GM19193 (cell line): Measurements from ENCODE around the gene MAST3.

Experiments
- POLR2A ChIP-seq: IDR thresholded peaks from 4 replicates; pipeline ENCODE4 v1.6.1; 2011; ENCODE audit not compliant: insufficient read depth, insufficient read length; ENCODE audit errors: extremely low read depth

MAST3 gene

DNA sequence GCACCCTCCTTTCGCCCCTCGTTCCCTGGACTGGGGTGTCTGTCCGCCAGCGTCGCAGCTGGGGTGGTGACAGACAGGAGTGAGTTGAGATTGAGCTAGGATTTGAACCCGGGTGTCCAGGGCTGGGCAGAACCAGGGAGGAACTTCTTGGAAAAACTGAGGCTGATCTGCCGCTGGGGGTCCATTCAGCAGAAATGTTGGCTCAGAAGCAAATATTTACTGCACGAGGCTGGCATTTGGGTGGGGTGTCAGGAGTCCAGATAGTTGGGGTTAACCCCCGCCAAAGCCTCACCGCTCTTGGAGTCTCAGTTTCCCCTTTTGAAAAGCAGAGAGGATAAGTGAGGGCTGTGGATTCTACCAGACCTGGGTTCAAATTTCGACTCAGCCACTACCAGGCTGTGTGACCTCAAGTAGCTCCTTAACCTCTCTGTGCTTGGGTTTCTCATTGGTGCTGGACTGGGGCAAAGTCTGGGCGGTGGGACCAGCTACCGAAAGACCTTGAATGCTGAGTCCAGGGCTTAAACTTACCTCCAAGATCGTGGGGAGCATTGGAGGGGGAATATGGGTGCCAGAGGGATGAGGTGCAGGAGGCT, 20.9 kb downstream of the MAST3 start:
- no peak for TF ChIP-seq POLR2A

DNA sequence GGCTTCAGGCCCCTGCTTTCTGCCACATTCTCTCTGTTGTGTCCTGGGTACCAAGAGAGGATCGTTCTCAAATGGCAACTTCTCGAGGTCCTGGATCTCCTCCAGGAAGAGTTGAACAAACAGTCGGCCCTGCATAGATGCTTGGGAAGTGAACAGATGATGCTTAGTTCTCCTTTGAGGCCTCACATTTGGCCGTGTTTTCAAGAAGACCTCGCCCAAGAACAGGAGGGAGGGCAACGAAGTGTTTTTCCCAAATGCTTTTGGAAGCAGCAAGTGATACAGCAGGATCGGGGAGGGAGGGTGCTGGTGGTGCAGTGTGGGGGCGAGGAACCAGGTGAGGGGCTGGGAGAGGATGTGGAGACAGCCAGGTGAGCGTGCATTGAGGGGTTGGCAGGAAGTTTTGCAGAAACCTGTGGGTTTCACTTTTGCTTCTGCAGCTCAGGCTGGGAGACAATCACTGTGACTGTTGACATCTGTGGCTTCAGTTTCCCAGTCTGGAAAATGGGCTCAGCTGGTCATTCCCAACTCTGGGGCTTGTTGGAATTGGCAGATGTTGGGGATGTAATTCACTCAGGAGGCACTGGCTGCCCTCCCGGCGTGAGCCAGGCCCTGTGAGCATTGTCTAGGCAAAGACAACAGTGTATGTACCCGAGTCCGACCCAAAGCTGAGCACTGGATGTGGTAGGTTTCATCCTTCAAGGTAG, 21.6 kb downstream of the MAST3 start:
- TF ChIP-seq POLR2A, result no peak

- TF ChIP-seq POLR2A, result no peak
These were observed 22.1 kb downstream of the MAST3 start for GRCh38 chr19:18119717-18120105.

DNA sequence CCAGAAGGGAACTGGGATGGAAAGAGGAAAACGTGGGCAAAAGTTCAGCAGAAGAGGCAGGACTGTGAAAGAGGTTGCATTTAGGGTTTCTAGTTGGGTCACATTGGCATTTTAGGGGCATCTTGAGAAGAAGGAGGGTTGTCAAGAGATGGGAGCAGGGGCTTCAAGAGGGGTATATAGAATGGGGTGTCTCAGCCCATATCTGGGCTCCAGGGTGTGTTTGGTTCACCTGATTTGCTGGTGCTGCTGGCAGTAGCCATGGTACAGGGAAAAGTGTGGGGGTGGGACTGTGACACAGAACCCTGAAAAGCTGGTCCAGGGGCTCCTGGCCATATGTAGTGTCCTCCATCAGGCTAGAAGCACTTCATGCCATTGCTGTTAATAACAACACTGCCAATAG, 22.5 kb downstream of the MAST3 start:
- no peak for TF ChIP-seq POLR2A

DNA sequence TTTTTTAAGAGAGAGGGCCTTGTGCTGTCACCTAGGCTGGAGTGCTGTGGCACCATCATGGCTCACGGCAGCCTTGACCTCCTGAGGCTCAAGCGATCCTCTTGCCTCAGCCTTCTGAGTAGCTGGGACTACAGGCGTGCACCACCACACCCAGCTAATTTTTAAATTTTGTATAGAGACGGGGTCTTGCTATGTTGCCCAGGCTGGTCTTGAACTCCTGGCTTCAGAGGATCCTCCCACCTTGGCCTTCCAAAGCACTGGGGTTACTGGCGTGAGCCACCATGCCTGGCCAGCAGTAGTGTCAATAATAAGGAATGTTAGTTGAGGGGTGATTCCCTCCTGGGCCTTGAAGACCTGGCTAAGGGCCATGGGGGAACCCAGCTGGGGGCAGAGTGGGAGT, 23.6 kb downstream of the MAST3 start:
- no peak for TF ChIP-seq POLR2A

- TF ChIP-seq POLR2A, result no peak
These were observed 24.8 kb downstream of the MAST3 start for GRCh38 chr19:18122424-18122823.

DNA sequence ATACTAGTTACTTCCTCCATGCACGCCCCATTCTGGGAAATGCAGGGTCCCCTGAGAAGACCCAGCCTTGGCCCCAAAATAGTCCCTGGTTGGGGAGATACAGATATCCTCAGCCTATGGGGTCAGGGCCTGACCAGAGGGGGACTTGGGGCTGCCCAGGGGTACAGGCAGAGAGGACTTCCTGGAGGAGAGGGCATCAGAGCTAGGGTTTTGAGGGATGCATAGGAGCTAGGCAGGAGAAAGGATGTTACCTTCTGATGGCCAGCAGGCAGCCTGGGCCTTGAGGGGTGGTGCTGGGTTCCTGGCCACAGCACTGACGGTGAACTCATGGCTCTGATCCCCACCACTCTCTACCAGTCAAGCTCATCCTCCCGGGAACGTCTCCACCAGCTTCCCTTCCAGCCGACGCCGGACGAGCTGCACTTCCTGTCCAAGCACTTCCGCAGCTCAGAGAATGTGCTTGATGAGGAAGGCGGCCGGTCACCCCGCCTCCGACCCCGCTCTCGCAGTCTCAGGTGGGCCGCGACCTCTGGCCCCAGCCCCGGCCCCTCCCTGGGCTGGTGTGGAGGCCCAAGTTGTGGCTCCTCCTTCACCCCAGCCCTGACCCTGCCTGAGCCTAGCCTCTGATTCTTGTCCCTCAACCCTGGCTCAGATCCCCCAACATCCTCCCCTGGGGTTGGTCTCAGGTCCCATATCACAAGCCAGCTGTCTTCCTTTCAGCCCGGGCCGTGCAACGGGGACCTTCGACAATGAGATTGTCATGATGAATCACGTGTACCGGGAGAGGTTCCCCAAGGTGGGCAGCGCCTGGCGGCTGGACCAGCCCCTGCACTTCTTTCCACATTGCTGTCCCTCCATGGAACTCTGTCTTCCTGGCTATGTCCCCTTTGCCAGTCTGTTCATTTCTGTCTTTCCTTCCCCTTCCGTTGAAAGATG, 25.6 kb downstream of the MAST3 start:
- TF ChIP-seq POLR2A, result no peak

DNA sequence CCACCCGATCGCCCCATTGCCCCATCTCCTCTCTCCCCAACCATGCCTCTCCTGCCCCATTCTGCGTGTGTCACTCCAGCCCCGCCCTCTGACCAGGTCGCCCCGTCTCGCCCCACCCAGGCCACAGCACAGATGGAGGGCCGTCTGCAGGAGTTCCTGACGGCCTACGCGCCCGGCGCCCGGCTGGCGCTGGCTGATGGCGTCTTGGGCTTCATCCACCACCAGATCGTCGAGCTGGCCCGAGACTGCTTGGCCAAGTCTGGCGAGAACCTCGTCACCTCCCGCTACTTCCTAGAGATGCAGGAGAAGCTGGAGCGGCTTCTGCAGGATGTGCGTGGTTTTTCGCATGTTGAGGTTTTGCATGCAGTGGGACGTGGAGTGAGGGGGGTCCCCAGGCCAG, 26.2 kb downstream of the MAST3 start:
- no peak for TF ChIP-seq POLR2A

DNA sequence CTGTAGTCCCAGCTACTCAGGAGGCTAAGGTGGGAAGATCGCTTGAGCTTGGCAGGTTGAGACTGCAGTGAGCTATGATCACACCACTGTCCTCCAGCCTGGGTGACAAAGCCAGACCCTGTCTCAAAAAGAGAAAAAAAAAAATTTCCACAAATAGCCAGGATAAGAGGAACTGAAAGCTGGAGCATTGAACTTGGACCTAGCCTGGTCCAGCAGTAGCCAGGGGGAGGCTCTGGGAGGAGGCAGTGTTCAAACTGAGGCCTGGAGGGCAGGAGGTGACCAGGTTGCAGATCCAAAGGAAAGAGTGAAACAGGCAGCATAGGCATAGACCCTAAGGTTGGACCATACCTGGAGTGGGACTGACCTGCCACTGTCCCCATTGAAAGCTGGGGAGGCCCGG, 28.5 kb downstream of the MAST3 start:
- TF ChIP-seq POLR2A, result no peak

- no peak for TF ChIP-seq POLR2A
These were observed 30.5 kb downstream of the MAST3 start for GRCh38 chr19:18128044-18128443.

- no peak for TF ChIP-seq POLR2A
These were observed 31.2 kb downstream of the MAST3 start for GRCh38 chr19:18128805-18129204.

DNA sequence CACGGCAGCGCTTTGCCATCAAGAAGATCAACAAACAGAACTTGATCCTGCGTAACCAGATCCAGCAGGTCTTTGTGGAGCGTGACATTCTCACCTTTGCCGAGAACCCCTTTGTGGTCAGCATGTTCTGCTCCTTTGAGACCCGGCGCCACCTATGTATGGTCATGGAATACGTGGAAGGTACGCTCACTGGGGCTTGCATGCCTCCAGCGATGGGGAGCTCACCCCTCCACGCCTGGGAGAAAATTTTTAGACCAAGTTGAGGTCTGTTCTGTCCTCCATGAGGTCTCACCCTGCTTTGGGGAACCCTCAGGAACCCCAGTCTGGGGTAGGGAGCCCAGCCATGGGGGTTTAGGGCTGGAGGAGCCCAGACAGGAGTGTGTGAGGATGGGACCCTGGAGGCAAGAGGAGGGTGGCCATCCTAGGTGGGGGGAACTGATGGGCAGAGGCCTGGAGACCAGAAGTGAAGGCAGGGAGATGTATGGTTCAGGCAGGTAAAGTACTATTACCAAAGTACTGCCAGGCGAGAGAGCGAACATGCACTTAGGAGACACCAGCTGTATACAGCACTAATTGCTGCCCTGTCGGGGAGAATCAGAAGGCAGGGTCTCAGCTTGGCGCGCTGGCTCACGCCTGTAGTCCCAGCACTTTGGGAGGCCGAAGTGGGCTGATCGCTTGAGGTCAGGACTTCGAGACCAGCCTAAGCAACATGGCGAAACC, 33.1 kb downstream of the MAST3 start:
- no peak for TF ChIP-seq POLR2A

- TF ChIP-seq POLR2A, result no peak
These were observed 34.4 kb downstream of the MAST3 start for GRCh38 chr19:18131841-18132596.
